ENCODE results near the gene PPFIA1.
"Not testable (repeated sequence)": the region's sequence is repeated elsewhere in the genome, so short reads cannot be mapped to it uniquely, and the experiment has no call there.

The PPFIA1 gene

DNA sequence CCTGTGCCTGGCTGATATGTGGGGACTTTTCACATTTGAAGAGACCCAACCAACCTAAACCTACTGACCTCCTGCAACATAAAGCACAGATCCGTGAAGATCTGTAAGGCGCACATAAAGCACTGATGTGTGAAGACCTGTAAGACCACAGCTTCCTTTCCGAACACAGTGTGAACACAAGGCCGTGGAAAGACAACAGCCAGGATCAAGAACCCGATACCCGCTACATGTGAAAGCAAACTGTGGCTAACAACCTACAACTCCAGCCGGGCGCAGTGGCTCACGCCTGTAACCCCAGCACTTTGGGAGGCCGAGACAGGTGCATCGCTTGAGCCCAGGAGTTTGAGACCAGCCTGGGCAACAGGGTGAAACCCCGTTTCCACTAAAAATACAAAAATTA, 17.6 kb upstream of the PPFIA1 start:
- DNase-seq = no peak

DNA sequence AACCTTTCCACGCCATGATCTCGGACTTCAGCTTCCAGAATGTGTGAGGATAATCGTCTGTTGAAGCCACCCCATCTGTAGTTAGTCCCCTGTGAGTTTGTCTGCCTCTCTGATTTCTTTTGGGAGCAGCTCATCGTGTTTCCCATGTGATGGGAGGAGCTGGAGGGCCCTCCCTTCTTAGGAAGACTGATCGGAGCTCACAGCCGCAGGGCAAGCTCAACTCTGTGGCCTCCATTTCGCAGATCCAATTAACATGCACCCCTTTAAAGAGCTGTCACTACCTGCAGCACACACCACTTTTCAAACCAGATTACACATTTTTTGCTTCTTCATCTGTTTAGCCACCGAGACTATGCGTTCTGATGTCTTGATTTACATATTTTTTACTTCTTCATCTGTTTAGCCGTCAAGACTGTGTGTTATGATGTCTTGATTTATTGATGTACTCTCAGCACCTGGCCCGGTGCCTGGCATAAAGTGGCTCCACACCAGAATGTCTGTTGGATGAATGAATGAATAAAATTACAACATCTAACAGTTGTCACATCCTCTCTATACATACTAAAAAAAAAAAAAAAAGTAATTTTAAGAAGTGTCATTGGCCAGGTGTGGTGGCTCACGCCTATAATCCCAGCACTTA, 14.9 kb upstream of the PPFIA1 start:
- no peak for DNase-seq

DNA sequence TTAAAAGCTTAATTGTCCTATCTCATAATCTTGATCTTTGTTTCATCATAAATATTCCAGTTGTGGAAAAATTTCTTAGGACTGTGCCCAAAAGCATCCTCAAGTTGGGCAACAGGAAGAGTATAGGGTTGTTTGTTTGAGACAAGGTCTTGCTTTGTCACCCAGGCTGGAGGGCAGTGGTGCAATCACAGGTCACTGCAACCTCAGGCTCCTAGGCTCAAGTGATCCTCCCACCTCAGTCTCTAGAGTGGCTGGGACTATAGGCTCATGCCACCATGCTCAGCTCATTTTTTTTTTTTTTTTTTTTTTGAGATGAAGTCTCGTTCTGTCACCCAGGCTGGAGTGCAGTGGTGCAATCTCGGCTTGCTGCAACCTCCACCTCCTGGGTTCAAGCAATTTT, 11.4 kb upstream of the PPFIA1 start:
- DNase-seq = not testable (repeated sequence)

DNA sequence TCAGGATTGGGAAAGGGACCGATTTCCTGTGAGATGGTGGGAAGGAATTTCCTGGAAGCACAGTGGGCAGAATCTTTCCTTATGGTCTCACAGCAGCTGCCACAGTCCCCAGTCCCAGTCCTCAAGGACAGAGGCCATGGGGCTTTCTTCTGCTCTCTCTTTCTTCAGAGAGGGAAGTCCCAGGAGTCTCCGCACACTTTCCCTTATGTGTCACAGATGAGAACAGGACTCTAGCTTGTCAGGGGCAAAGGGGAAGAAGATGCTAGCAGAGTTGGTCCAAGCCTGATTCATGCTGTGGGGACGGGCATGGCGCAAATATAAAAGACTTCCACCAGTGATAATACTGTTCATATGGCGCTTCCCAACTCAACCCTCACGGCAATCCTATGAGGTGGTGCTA, 7.5 kb upstream of the PPFIA1 start:
- DNase-seq = no peak

DNA sequence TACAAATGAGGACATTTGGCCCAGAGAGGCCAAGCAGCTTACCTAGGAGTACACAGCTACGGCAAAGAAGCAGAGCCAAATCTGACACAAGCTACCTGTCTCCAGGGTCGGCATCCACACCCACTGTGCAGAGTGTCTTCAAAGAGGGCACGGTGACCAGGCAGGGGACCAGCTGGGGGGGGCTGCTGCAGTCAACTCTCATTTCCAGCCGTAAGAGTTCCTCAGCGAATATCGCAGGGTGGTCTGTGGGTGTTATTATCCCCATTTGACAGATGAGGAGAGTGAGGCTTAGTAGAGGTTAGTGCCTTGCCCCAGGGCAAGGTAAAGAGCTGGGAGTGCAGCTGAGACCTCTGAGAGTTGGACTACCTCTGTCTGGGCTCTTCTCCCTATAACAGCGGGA, 7.1 kb upstream of the PPFIA1 start:
- DNase-seq = no peak

DNA sequence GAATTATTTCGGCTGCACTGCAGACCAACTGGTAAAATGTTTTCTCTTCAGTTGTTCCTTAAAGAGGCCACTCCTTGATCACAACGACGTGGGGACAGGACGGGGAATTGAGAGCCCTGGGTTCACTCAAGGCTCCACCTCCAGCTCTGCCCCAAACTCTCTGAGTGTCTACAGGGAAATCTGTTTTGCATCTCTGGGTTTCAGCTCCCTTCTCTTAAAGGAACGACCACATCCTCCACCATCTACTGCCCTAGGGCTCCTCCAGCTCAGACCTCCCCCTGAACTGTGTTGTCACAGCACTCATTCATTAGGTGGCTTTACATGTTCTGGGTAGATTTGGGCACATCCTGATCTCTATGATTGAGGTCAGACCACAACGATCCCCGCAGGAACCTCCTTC, 5.1 kb upstream of the PPFIA1 start:
- DNase-seq = no peak

DNA sequence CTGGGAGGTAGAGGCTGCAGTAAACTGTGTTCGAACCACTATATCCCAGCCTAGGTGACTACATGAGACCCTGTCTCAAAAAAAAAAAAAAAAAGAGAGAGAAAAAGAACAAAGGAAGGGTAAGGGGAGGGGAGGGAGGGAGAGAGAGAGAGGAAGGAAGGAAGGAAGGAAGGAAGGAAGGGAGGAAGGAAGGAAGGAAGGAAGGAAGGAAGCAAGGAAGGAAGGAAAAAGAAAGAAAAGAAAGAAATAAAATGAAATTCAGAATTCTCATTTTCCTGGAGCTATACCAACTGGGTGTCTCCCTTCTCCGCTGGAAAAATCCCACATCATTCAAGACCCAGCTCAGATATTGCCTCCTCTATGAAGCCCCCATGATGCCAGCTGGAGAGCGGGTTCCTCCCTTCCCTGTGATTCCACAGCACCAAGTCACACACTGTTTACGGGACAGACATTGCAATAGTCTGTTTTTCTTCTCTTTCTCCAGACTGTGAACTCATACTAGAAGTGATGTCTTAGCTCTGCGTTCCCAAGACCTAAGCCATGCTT, 3.0 kb upstream of the PPFIA1 start:
- no peak for DNase-seq

DNA sequence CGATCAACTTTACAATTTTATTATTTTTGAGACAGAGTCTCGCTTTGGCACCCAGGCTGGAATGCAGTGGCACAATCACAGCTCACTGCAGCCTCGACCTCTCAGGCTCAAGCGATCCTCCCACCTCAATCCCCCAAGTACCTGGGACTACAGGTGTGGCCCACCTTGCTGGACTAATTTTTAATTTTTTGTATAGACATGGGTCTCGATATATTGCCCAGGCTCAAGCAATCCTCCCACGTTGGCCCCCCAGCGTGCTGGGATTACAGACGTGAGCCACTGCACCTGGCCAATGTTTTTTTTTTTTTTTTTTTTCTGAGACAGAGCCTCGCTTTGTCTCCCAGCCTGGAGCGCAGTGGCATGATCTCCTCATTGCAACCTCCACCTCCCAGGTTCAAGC, 2.0 kb upstream of the PPFIA1 start:
- no peak for DNase-seq

DNA sequence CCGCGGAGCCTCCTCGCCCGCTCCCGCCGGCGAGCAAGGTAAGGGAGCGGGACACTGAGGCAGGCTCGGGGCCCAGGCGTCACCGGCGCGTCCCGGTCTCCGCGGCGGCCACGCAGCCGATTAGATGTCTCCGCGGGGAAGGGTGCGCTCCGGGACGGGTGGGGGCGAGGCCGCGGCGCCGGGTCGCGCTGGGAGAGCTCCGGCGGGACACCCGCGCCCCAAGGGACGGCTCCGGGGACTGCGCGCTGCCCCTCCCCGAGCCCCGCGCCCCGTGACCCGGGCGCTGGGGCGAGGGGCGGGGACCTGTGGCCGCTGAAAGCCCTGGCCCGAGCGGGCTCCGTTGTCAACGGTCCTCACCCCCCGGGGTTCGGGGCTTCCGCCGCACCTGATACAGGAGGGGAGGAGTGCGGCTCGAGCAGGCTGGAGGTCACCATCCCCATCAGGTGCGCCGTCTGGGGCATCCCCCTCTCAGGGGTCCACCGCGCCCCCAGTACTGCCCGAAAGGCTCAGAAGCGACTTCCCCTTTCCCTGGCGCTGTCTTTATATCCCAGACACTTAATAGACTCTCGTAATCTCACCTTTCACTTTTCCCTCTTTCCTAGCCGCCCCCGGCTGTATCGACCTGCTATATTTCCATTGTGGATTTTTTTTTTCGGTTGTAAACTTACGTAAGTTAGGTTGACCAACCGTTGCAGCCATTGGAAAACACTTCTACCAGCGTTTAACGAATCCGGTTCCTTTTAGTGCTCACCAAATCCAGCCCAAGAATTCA, 573 bp downstream of the PPFIA1 start:
- peak in 1 of 2 experiments; percentile 9 for DNase-seq

DNA sequence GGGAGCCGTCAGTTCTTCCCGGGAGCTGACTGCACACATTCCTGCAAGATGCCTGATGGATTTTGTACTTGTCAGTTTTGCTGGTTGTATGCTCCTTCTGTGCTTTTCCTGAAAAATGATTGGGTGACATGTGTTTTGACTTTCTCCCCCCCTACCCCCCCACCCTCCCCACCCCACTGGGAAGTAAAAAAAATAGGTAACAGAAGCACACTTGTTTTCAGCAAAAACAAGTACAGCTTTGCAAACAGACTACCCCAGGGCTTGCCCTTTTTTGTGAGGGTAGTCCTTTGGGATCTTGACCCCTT, 1.1 kb downstream of the PPFIA1 start:
- no peak for DNase-seq

DNA sequence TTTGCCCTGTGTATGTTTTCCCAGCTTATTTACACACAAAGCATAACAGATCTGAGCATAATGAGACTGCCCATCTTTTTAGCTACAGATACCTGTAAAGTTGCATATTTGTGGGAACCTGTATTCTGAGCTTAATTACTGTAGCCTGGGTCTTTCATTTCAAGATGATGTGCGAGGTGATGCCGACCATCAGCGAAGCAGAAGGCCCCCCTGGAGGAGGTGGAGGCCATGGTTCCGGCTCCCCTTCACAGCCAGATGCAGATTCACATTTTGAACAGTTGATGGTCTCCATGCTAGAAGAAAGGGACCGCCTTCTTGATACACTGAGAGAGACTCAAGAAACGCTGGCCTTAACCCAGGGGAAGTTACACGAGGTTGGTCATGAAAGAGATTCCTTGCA, 1.5 kb downstream of the PPFIA1 start:
- DNase-seq = no peak

DNA sequence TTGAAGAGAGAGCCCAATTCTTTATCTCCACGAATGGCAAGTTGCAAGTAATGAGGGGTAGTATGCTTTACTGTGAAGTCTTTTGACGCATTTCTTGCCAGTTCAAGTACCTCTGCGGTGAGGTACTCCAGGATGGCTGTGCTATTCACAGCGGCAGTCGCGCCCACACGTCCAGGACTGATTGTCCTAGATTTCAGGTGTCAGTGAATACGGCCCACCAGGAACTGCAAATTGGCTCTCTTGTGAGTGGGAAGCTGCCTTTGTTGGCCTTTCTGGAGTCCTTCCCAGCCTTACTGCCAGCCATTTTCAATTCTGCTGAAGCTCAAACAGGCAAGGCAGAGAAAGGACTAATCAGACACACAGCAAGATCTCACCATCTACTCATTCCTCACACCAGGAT, 8.5 kb downstream of the PPFIA1 start:
- no peak for DNase-seq

DNA sequence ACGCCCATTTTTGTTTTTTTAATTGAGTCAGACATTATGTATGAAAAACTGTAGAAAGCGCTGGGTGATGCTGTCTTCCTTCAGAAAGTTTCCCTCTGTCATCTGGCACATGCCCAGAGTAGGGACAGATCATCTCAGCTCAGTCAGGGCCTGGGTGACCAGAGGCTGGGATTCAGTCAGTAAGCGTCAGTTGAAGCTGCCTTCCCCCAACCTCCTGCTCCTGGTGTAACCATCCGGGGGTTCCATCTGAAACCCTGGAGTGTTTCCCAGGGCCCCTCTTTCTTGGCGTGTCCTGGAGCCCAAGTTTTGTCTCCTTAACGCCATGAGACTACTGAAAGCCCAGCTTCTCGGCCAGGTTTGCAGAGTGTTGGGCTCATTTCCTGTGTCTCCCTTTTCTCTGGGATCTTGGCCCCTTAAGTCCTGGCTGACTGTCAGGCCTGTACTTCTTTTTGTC, 10.7 kb downstream of the PPFIA1 start:
- no peak for DNase-seq

DNA sequence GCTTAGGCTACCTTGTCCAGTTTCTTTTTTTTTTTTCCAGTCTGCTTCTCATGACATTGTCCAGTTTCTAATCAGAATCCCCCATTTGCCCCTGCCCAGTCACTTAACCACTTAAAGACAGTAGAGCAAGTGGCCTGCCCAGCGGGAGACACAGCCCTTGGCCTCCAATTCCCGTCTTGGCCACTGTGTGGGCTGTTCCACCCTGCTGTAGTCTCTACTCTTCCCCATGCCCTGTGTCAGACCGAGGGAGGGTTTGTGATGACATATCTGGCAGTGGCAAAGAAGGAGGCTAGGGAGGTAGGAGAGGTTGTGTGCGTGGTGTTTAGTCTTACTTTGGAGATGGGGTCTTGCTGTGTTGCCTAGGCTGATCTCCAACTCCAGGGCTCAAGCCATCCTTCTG, 11.5 kb downstream of the PPFIA1 start:
- DNase-seq = no peak

DNA sequence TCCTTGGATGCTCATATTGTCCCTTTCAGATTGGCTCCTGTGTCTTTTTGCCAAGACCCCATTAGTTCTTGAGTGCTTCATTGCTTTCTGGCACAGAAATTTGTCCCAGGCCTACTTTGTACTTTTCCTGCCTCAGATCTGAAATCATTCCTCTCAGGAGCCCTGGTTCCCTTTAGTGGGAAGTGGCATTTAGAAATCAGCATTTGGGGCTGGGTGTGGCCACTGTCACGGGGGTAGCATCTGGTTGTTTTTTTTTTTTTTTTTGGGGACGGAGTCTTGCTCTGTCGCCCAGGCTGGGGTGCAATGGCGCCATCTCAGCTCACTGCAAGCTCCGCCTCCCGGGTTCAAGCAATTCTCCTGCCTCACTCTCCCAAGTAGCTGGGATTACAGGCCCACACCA, 18.2 kb downstream of the PPFIA1 start:
- DNase-seq = no peak

DNA sequence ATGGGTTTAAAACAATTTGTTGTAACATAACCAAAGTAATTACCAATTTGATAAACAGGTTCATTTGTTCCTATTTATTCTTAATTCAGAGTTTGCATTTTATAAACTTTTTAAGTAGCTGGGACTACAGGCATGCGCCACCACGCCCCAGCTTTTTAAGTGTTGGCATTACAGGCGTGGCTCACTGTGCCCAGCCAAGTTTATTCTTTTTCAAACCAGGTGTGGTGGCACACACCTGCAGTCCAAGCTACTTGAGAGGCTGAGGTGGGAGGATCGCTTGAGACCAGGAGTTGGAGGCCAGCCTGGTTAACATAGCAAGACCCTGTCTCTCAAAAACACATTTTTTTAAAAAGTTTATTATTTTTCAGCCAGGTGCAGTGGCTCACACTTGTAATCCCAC, 19.1 kb downstream of the PPFIA1 start:
- no peak for DNase-seq

DNA sequence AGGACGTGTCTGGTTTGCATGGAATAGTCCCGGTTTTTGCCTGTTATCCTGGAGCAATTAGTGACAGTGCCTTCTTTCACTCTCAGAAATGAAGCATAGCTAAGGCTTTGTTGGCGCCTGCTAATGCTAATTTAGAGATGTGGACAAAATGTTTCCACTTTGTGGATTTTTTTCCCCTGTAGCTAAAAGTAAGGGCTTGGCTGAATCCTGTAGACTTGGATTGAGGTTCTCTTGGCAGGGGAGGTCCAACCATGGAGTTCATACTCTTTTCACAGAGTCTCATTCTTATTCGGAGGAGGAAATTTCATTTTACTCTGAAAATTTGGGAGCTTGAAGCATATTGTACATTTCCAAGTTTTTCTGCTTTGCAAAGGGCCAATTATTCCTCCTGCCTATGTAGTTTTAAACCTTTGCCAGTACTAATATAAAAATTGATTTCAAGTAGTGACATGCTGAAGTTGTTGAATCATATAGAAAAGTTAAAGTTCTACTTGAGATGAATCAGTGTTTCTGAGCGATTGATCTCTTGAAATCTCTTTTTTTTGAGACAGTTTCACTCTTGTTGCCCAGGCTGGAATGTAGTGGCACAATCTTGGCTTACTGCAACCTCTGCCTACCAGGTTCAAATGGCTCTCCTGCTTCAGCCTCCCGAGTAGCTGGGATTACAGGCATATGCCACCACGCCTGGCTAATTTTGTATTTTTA, 20.0 kb downstream of the PPFIA1 start:
- DNase-seq = no peak

DNA sequence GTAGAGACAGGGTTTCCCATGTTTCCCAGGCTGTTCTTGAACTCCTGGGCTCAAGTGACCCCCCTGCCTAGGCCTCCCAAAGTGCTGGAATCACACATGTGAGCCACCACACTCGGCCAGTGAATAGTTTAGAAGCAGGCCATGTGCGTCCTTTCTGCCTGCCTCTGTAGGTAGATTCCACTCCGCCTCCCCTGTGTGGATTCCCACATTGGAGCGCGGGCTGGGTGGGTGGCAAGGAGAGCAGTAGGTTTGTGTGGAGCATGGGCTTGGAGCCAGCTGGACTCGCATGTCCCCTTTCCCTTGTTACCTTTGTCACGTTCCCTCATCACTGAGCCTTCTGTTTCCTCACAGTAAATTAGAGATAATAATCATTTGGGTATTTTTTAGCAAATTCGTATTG, 21.7 kb downstream of the PPFIA1 start:
- DNase-seq = no peak

DNA sequence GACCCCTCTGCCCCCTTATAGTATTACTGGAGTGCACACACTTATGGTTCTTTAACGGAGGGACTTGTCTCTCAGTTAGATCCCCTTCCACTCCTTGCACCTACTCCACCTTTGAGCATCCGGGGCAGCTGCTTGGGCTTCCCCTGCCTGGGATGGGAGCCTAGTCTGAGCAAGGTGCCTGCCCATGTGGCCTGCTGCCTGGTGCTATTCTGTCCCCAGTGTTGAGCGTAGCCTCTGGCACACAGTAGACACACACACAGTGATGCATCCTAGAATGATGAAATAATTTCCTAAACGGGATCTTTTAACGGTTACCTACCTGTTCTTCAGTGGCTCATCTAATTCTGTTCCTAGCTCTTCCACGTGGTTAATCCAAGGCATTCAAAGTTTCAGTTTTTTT, 22.4 kb downstream of the PPFIA1 start:
- DNase-seq = no peak

DNA sequence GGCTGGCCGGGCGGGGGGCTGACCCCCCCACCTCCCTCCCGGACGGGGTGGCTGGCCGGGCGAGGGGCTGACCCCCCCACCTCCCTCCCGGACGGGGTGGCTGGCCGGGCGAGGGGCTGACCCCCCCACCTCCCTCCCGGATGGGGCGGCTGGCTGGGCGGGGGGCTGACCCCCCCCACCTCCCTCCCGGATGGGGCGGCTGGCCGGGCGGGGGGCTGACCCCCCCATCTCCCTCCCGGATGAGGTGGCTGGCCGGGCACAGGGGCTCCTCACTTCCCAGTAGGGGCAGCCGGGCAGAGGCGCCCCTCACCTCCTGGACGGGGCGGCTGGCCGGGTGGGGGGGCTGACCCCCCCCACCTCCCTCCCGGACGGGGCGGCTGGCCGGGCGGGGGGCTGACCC, 24.7 kb downstream of the PPFIA1 start:
- not testable (repeated sequence) for DNase-seq

DNA sequence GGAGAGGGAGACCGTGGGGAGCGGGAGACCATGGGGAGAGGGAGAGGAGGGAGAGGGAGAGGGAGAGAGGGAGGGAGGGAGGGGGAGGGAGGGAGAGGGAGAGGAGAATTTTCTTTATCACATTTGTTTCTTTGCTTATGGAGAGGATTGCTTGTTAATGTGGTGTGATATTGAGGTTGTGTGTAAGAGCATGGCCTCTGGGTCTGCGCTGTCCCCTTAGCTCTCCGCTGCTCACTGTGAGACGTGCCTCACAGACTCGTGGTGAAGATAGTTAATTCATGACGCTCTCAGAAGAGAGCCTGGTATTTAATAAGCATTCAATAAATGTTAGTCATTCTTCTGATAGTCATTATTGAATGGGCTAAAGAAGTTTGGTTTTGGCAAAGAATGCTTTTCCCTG, 26.2 kb downstream of the PPFIA1 start:
- DNase-seq = no peak

DNA sequence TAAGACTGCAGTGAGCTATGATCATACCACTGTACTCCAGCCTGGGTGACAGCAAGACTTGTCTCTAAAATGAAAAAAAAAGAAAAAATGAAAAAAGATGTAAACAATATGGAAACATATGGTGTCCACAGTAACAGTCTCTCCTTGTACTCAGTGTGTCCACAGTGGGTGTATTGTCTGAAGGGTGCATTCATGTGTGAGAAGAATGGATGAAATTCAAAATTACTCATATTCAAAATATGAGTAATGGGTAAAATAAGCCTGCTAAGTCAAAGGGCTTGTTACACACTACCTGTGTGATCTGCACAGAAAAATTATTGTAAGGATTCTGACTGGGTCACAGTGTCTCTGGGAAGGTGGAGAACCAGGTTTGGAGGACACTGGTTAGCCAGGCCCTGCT, 26.9 kb downstream of the PPFIA1 start:
- no peak for DNase-seq

DNA sequence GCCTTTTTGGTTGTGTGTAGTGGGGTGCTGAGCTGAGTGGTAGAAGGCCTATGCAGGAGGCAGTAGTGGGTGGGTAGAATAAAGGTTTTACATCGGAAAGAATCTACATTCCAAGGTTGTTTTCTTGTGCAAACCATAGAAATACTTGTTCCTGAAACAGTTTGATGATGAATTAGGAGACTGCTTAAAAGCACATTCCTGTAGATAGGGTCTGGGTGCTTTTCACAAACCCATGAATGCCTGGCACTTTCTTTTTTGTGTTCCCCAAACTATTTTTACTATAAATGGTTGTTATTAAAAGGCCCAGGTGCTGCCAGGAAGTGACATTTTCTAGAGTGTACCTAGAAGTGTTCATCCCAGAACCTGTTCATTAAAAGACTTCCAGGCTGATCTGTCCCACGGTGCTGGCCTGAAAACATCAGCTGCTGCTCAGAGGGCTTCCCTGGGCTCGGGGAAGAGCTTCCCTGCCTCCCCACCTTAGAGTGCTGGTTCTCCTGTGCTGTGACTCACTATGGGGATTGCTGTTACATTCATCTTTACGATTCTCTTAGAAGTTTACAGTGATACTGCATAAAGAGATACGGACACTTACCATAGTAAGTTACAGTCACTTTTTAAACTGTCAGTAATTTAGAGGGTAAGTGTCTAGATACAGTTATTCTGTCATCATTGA, 27.9 kb downstream of the PPFIA1 start:
- DNase-seq = no peak

DNA sequence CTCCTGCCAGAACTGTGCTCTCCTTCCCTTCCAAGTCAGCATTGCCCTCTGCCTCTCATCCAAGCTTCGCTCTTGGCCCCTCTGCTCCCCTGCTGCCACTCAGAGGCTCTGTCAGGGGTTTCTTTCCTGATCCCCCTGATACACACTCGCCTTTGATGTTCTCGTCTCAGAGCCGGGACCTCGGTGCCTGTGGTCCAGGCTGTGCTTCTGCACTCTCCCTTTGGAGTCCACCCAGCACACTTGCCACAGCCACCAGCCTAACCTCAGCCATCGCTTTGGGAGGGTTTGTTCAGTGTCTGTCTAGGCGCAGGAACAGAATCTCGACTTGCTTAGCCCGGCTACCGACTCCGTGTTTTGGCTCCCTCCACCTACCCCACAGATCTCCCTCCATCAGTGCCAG, 29.1 kb downstream of the PPFIA1 start:
- DNase-seq = no peak
